HG03520 (cell line): ENCODE data around the gene NRG3.

ENCODE experiments used
- ATAC-seq: cut with Tn5 transposase; IDR thresholded peaks from one replicate; pipeline ENCODE4 v1.9.1; 2021; ENCODE audit warnings: mild to moderate bottlenecking, moderate library complexity; ENCODE audit not compliant: unreplicated experiment

The NRG3 gene

GRCh38 chr10:82880776-82881290 lies 1005.8 kb downstream of the NRG3 start:
- no peak for ATAC-seq

GRCh38 chr10:82882722-82883121 lies 1007.7 kb downstream of the NRG3 start:
- ATAC-seq: no peak

- no peak for ATAC-seq
Measured at GRCh38 chr10:82883603-82884002, 1008.6 kb downstream of the NRG3 start.

- no peak for ATAC-seq
Measured at GRCh38 chr10:82887488-82887887, 1012.5 kb downstream of the NRG3 start.

- ATAC-seq: no peak
Measured at GRCh38 chr10:82888809-82889455, 1013.9 kb downstream of the NRG3 start.

- ATAC-seq: no peak
Measured at GRCh38 chr10:82889728-82890127, 1014.7 kb downstream of the NRG3 start.

- no peak for ATAC-seq
Measured at GRCh38 chr10:82890573-82890972, 1015.6 kb downstream of the NRG3 start.

- ATAC-seq: no peak
Measured at GRCh38 chr10:82908096-82908495, 1033.1 kb downstream of the NRG3 start.

- ATAC-seq: no peak
Measured at GRCh38 chr10:82908751-82909150, 1033.8 kb downstream of the NRG3 start.

- ATAC-seq: no peak
Measured at GRCh38 chr10:82910301-82910700, 1035.3 kb downstream of the NRG3 start.

GRCh38 chr10:82914655-82915136 lies 1039.7 kb downstream of the NRG3 start:
- ATAC-seq: no peak

- no peak for ATAC-seq
Measured at GRCh38 chr10:82916941-82917340, 1041.9 kb downstream of the NRG3 start.

- ATAC-seq: no peak
Measured at GRCh38 chr10:82918022-82918421, 1043.0 kb downstream of the NRG3 start.

GRCh38 chr10:82922046-82922445 lies 1047.1 kb downstream of the NRG3 start:
- ATAC-seq: no peak

- ATAC-seq: no peak
Measured at GRCh38 chr10:82922755-82923154, 1047.8 kb downstream of the NRG3 start.

- ATAC-seq: no peak
Measured at GRCh38 chr10:82924711-82925110, 1049.7 kb downstream of the NRG3 start.

- ATAC-seq: peak; percentile 63
Measured at GRCh38 chr10:82925547-82925946, 1050.6 kb downstream of the NRG3 start.

GRCh38 chr10:82932451-82932850 lies 1057.5 kb downstream of the NRG3 start:
- no peak for ATAC-seq

GRCh38 chr10:82934429-82934828 lies 1059.4 kb downstream of the NRG3 start:
- no peak for ATAC-seq

- ATAC-seq: no peak
Measured at GRCh38 chr10:82934947-82935346, 1060.0 kb downstream of the NRG3 start.

- no peak for ATAC-seq
Measured at GRCh38 chr10:82938331-82938730, 1063.3 kb downstream of the NRG3 start.

GRCh38 chr10:82942286-82943099 lies 1067.5 kb downstream of the NRG3 start:
- ATAC-seq: no peak
